GM21423 (cell line): Measurements from ENCODE around the gene ZNF850.
"Not testable (repeated sequence)": the region's sequence is repeated elsewhere in the genome, so short reads cannot be mapped to it uniquely, and the experiment has no call there.

Experiments used
- ATAC-seq: cut with Tn5 transposase; IDR thresholded peaks from one replicate; pipeline ENCODE4 v1.9.1; 2021; ENCODE audit warnings: mild to moderate bottlenecking, moderate library complexity; ENCODE audit not compliant: unreplicated experiment

ZNF850 gene

DNA sequence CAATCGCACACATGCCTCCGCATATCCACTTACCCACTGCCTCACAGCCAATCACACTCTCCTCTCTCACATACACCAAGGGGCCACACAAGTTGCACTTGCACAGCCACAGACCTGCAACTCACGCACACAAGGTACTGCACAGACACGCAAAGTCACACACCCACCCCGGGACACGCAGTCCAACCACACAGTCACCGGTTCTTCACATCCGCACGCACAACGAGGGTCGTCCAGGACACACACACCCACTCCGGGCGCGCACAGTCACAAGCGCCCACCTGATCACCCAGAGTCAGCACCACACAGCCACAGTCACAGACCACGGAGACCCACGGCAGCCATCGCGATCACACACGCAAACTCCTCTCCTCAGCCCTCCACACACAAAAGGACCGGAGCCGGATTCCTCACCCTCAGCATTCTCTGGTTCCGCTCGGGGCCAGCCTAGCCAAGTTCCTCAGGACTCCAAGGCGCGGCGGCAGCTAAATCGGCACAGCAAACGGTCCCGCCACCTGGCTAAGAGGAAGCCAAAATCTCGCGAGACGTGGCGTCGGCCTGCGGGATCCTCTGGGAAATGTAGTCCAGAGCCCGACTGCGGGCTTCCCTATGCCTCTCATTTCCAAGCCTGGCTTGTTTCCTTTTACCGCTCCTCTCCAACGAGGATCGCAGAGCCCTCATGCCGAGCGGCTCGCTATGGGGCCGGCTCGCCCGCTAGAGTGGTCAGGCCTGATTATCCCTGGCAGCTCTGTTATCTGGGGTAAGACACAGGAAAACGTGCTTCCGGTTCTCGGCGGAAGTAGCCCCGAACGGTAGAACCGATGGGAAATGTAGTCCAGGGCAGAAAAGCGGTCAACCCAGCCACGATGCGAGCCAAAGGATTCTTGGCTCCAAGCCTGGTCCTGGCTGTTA lies at the start of gene ZNF850:
ZNF850 (minus strand) TSS at position 497 of the 912 bp plus-strand sequence. CDS start 10,201 bp downstream, outside the sequence.
- ATAC-seq: peak; percentile 90

GRCh38 chr19:36821758-36822157 lies 49.2 kb upstream of the ZNF850 start:
- no peak for ATAC-seq

DNA sequence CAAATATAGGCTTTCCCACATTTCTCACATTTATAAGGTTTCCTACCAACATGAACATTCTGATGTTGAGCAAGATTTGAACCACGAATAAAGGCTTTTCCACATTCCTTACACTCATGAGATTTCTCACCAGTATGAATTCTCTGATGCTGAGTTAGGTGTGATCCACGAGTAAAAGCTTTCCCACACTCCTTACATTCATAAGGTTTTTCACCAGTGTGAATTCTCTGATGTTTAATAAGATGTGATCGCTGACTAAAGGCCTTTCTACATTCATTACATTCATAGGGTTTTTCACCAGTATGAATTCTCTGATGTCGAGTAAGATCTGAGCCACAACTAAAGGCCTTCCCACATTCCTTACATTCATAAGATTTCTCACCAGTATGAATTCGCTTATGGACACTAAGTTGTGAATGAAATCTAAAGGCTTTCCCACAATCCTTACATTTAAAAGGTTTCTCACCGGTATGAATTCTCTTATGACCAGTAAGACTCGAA lies 46.6 kb upstream of the ZNF850 start:
- ATAC-seq: no peak

DNA sequence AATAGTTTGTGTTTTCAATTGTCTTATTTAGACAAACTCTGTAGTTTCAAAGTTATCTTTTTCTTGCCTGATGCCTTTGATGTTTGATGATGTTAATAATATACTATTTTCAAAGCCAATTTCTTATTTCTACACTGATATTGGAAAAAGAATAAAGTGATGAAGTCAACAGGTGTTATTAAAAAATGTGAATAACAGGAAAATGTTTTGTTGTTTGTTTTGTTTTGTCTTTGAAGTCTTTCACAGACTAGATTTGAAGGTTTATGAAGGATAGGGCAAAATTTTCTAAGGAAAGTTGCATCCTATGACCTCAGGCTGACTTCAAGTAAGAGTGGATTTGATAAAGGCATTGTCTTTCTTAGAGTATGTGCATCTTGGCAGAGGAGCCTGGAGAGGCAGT lies 34.4 kb upstream of the ZNF850 start:
- no peak for ATAC-seq

DNA sequence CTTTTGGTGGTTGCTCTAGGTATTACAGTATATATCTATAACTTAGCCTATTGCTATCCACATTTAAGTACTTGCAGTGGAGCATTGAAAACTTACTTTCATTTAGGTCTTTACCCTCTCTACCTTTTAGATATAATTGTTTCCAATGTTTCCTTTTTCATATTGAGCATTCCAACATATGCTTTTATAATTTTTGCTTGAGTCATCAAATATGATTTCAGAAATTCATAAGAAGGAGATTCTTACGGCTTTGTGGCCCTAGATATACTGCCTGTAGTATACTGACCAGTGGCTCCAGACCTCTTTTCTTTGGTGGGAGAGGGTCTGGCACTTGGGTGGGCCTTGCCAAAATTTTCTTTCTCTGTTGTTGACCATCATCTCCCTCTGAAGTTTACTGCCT lies 32.8 kb upstream of the ZNF850 start:
- ATAC-seq: no peak

DNA sequence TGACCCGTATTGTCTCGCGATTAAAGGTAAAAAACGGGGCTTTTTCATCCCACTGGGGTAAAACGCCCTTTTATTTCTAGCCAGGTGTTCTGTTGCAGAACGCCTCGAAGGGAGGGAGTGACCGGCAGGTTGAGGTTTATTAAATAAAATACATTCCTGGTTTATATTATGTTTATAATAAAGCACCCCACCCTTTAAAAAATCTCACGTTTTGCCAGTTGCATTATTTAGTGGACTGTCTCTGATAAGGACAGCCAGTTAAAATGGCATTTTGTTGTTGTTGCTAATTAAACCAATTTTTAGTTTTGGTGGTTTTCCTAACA lies 25.1 kb upstream of the ZNF850 start:
- no peak for ATAC-seq

GRCh38 chr19:36796714-36796992 lies 24.0 kb upstream of the ZNF850 start:
- no peak for ATAC-seq

- ATAC-seq: not testable (repeated sequence)
Observed at GRCh38 chr19:36791420-36792141, 19.0 kb upstream of the ZNF850 start.

GRCh38 chr19:36775768-36776167 lies 3.2 kb upstream of the ZNF850 start:
- no peak for ATAC-seq

- ATAC-seq: no peak
Observed at GRCh38 chr19:36773223-36773579, 594 bp upstream of the ZNF850 start.

DNA sequence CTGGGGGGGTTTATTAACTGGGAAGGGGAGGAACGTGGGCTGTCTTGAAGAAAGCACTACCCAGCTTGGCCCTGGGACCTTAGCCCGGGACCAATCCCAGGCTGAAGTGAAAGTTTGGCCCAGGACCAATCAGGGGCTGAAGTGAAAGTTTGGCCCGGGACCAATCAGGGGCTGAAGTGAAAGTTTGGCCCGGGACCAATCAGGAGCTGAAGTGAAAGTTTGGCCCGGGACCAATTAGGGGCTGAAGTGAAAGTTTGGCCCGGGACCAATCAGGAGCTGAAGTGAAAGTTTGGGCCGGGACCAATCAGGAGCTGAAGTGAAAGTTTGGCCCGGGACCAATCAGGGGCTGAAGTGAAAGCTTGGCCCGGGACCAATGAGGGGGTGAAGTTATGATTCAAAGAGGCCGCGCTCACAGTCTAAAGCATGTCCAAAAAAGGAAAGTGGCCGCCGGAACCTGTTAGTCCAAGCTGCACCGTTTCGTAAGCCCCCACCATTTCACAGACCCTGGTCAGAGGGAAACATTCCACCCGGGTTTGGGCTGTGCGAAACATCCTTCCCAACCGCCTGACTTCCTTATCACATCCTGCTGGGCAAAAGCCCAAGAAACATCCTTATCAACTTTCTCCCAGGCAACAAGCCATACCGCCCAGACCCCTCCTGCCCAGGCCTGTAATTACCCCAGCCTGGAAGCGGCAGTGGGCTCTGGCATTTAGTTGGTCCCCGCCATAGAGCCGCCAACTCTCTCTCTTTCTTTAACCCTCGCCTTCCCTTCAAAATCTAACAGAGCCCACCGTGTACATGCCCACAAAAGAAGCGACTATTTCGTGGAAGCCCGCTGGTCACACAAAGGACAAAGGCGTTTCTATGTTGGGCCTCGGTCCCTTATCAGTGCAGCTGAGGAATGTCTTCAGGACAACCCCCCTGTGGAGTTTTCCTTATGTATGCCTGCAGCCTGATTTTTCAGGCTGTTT lies 1.1 kb downstream of the ZNF850 start:
- no peak for ATAC-seq

- no peak for ATAC-seq
Observed at GRCh38 chr19:36750066-36750691, 22.4 kb downstream of the ZNF850 start.

DNA sequence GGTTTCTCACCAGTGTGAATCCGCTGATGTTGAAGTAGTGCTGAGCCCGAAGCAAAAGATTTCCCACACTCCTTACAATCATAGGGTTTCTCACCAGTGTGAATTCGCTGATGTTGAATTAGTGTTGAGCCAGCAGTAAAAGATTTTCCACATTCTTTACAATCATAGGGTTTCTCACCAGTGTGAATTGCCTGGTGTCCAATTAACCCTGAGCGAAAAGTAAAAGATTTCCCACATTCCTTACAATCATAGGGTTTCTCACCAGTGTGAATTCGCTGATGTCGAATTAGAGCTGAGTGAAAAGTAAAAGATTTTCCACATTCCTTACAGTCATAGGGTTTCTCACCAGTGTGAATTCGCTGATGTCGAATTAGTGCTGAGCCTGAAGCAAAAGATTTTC lies 23.0 kb downstream of the ZNF850 start:
- not testable (repeated sequence) for ATAC-seq

DNA sequence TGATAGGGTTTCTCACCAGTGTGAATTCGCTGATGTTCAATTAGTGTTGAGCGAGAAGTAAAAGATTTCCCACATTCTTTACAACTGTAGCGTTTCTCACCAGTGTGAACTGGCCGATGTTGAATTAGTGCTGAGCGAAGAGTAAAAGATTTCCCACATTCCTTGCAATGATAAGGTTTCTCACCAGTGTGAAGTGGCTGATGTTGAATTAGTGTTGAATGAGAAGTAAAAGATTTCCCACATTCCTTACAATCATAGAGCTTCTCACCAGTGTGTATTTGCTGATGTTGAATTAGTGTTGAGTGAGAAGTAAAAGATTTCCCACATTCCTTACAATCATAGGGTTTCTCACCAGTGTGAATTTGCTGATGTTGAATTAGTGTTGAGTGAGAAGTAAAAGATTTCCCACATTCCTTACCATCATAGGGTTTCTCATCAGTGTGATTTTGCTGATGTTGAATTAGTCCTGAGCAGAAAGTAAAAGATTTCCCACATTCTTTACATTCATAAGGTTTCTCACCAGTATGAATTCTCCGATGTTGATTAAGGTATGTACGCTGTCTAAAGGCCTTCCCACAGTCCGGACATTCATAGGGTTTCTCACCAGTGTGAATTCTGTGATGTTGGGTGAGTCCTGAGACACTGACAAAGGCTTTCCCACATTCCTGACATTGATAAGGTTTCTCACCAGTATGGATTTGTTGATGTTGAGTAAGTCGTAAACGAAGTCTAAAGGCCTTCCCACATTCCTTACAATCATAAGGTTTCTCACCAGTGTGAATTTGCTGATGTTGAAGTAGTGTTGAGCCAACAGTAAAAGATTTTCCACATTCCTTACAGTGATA lies 24.0 kb downstream of the ZNF850 start:
- no peak for ATAC-seq

GRCh38 chr19:36747750-36748149 lies 24.9 kb downstream of the ZNF850 start:
- ATAC-seq: no peak

GRCh38 chr19:36745870-36746269 lies 26.7 kb downstream of the ZNF850 start:
- no peak for ATAC-seq

GRCh38 chr19:36736166-36736565 lies 36.4 kb downstream of the ZNF850 start:
- ATAC-seq: not testable (repeated sequence)

GRCh38 chr19:36719687-36720556 lies 52.7 kb downstream of the ZNF850 start:
- no peak for ATAC-seq

GRCh38 chr19:36709423-36709822 lies 63.2 kb downstream of the ZNF850 start:
- no peak for ATAC-seq
